DLD1 (cell line): ENCODE data around the gene GALNS.
"Not testable (repeated sequence)": the region's sequence is repeated elsewhere in the genome, so short reads cannot be mapped to it uniquely, and the experiment has no call there.

Source experiments
- in situ Hi-C: cut with HindIII; loops from 2 replicates; pipeline ENCODE4 v1.10.0; 2017; ENCODE audit warnings: low sequenced_read_pairs

Gene GALNS

DNA sequence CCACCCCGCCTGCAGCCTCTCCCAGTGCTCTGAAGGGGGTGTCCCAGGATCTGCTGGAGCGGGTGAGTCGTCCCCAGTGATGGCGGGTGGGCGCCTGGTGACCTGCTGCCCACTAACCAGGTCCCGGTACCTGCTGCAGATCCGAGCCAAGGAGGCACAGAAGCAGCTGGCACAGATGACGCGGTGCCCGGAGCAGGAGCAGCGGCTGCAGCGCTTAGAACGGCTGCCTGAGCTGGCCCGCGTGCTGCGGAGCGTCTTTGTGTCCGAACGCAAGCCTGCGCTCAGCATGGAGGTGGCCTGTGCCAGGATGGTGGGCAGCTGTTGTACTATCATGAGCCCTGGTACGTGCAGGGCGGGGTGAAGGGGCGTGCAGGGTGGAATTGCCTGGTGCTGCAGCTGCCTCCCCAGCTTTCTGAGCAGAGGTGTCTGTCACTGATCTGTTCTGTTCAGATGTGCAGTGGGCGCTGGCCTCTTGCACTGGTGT lies 49.6 kb downstream of the GALNS start:
- in situ Hi-C loops = no loop called here

DNA sequence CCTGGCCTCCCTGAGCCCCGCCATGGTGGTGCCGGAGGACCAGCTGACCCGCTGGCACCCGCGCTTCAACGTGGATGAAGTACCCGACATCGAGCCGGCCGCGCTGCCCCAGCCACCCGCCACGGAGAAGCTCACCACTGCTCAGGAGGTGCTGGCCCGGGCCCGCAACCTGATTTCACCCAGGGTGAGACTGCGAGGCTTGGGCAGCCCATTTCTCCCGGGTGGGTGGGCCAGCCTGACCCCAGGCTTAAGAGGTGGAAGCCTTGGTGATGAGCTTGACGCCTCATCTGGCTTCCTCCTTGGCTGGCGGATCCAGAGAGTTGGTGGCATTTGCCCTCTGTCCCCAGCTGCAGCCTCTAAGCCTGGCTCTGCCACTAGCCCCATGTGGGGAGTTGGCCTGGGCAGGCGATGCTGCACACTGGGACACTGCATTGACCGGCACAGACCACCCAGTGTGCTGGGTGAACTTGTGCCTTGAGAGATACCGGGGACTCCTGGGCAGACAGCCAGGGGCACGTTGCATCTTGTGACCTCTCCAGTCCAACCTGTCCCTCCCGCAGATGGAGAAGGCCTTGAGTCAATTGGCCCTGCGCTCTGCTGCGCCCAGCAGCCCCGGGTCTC lies 50.1 kb downstream of the GALNS start:
- in situ Hi-C loops = no loop called here

DNA sequence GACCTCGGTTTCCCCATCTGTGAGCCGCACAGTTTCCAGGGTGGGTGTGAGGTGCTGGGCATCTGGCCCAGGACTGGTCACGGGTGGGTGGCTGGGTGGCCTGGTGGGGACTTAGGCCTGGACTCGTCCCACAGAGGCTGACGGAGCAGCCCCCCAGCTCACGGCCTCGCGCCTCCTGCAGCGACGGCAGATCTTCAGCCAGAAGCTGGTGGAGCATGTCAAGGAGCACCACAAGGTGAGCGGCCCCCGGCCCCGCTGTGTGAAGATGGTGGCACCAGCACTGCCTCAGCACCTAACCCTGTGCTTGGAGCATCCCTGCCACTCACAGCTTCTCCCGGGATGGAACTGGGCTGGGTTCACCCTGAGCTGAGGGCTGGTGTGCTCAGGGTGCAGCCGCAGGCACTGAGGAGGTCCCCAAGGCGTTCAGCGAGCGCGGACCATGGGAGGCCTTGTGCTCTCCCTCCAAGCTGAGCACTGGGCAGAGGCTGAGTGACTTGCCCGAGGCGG lies 50.8 kb downstream of the GALNS start:
- in situ Hi-C loops = no loop called here

DNA sequence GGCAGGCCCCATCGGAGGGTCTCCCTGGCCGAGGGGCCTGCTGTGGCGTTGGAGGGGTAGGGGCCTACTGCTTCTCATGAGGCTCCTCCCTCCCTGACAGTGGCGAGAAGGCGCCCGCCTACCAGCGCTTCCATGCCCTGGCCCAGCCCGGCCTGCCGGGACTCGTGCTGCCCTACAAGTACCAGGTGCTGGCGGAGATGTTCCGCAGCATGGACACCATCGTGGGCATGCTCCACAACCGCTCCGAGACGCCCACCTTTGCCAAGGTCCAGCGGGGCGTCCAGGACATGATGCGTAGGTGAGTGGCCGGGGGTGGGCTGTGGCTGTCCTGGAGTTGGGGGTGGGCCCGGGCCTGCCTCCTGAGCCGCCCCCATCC lies 51.4 kb downstream of the GALNS start:
- in situ Hi-C loops = no loop called here

DNA sequence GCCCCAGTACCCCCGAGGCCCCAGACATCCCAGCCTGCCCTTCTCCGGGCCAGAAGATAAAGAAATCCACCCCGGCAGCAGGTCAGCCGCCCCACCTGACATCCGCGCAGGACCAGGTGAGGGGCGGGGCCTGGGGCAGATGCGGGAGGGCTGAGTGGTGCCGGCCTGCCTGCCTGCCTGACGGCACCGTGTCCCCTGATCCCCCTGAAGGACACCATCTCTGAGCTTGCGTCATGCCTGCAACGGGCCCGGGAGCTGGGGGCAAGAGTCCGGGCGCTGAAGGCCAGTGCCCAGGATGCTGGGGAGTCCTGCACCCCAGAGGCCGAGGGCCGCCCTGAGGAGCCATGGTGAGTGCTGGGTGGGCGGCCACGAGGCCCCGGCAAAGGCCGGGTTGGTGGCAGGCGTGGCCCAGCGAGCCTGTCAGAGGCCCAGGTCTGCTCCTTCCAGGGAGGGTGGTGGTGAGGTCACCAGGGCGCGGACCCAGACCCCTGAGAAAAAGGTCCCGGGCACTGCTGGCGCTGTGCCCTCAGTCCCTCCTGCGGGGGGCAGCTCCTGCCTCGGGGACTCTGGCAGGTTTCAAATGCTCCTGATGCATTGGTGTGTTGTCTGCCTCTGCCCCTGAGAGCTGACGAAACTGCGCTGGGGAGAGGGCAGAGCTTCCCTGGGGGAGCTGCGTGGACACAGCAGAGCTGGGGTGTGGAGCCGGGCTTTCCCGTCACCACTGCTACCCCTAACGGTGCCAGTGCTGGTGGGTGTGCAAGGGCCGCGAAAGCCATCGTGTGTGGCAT lies 52.0 kb downstream of the GALNS start:
- in situ Hi-C loops = no loop called here

DNA sequence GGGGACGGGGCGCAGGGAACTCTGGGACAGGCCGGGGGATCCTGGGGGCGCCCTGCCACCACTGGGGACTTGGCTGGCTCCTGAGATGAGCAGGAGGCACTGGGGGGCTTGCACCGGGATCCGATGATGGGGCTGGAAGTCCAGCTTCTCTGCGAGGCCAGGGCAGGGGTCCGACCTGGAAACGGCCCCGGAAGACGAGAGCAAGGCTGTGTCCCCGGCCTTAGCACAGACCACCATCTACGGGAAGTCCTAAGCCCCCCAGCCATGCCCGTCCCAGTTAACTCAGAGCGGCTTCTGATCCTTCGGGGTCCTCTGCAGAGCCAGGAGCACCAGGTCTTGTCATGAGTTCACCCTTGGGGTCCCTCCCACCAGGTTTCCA lies 52.6 kb downstream of the GALNS start:
- in situ Hi-C loops = no loop called here

DNA sequence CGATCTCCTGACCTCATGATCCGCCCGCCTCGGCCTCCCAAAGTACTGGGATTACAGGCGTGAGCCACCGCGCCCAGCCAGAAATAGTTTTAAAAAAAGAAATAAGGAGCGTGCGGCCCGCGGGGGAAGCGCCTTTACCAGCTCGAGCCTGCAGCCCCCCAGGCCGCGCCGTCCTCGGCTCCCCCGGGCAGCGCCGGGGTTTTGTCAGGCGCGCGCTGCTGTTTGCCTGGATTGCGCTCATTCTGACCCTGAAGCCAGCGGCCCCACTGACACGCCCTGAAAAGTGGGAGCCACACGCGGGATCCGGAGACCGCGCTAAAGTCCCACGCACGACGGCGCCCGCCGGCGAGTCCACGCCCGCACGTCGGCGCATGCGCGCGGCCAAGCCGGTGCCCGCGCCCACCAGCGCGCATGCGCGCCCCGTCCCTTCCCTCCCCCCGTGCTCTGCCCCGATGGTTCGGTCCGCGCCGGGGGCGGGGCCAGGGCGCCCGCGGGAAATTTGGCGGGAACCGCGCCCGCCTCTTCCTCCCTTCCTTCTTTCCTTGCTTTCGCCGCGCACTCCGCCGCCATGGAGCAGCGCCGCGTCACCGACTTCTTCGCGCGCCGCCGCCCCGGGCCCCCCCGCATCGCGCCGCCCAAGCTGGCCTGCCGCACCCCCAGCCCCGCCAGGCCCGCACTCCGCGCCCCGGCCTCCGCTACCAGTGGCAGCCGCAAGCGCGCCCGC lies 53.3 kb downstream of the GALNS start, which contains the start of gene CDT1:
Gene CDT1, plus strand, starts transcription at position 526 of the 724 bp plus-strand sequence. Its CDS starts 43 bp downstream, at position 569.
- in situ Hi-C loops = no loop called here

DNA sequence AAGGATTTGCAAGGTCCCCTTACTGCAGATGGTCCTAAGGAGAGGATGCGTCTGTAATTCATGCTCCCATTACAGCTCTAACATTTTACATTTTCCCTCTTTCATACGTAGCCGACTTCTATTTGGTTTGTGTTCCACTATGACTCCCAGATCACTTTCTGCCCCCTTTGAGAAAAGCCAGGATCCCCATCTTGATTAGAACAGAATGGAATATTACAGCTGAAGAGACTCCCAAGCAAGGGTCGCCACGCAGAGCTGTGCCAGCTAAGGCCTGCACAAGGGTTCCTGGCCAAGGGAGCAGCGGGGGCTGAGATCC lies 56.5 kb downstream of the GALNS start:
- in situ Hi-C loops = no loop called here

DNA sequence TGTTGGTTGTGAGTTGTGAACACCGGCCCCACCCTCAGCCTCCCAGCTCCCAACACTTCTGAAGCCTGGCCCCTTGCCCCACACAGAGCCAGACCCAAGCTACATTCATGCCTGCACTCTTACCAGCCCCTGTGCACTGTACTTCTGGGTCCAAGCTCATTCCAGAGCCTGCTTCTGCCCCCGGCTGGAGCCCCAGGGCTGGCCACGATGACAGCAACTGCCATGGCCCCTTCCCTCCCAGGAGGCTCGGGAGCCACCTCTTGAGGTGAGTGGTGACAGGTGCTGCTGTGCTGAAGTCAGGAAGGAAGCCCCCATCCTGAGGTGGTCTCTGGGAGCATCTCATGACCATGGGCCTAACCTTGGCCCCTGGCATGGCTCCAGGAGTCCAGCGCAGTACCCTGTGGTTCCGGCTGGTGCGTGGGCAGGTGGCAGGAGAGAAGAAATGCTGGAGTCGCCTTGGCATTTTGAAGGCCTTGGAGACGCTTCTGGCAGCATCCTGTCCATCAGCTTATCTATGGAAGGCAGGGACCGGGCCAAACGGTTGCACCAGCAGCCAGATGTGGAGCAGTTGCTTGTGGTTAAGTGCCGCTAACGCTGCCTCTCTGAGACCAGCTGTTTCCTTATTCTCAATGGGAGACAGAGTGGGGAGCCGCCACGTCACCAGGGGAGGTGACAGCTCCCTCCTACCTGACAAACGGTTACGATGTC lies 57.0 kb downstream of the GALNS start:
- in situ Hi-C loops = no loop called here

DNA sequence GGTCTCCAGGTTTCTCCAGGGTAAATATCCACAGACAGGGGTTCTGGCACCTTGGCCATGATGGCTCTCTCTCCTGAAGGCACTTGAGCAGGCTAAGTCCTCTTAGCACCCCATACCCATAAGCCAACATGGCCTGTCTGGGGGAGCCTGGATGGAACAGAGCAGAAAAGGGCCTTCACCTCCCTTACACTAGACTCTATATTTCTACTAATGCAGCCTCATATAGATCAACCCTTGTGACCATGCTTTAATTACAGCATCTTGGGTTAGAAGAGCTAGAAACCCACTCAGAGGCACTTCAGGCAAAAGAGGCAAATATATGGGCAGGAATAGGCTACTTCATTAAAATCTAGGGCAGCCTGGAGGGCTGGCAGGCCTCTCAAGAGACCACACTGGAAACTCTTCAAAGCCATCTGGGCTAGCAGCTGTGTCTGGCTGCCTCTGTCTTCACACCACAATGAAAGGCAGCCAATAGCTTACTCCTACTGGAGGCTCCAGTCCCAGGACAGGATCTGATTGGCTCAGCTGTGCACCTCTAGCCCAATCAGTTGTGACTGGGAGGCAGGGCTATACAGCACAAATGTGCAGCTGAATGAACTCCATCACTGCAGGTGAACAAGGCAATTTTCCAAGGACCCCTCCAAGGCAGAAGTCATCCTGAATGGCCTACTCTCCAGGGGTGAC lies 57.8 kb downstream of the GALNS start:
- in situ Hi-C loops = no loop called here

DNA sequence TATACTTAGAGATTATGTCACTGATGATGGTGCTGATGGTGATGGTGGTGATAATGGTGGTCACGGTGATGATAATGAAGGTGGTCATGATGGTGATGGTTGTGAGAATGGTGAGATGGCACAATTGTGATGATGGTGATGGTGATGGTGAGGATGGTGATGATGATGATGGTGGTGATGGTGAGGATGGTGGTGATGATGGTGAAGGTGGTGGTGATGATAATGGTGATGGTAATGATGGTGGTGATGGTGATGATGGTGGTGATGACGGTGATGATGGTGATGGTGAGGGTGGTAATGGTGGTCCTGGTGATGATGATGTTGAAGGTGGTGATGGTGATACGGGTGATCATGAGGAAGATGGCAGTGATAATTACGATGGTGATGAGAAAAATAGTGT lies 58.7 kb downstream of the GALNS start:
- in situ Hi-C loops = no loop called here

DNA sequence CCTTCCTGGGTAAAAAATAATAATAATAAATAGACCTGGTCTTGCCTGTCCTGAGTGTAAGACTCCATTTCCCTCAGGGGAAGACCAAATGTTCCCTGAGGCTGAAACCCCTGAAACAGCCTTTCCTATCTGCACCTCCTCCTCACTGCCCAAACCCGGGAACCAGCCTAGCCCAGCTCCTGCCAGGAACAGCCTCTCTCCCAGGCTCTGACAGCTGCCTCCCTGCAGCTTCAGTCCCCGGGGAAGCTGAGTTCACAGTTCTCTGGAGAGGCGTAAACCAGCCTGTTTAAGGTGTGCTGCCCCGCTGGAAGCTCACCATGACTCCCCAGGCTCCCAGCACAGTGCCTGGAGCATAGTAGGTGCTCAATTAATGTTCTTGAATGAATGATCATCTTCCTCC lies 60.5 kb downstream of the GALNS start:
- in situ Hi-C loops = no loop called here

DNA sequence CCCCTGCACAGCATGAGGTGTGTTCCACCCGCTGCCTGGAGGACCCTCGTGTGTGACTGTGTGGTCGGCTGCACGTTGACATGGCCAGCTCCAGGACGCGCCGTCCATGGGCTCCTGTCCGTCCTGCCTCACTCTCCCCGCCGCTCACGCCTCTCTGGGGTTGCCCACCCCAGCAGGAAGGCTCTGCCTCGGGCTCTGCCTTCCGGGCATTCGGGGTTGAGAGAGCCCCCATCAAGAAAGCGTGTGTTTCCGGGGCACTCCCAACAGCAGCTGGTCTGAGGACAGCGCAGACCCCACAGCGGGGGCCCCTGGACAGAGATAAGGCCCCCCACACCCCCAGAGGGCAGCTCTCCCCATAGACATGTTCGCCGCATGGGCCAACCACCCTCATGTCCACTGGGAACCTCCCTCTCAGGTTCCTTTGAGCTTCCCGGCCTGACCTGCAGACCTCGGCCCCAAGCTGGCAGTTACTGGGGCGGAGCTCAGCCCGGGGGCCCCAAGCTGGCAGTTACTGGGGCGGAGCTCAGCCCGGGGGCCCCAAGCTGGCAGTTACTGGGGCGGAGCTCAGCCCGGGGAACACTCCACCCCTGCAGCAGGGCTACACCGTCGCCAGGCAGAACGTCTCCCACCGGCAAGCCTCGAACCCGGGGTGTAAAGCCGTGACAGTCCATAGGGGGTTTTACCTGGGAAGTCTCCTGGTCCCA lies 63.3 kb downstream of the GALNS start:
- in situ Hi-C loops = no loop called here

DNA sequence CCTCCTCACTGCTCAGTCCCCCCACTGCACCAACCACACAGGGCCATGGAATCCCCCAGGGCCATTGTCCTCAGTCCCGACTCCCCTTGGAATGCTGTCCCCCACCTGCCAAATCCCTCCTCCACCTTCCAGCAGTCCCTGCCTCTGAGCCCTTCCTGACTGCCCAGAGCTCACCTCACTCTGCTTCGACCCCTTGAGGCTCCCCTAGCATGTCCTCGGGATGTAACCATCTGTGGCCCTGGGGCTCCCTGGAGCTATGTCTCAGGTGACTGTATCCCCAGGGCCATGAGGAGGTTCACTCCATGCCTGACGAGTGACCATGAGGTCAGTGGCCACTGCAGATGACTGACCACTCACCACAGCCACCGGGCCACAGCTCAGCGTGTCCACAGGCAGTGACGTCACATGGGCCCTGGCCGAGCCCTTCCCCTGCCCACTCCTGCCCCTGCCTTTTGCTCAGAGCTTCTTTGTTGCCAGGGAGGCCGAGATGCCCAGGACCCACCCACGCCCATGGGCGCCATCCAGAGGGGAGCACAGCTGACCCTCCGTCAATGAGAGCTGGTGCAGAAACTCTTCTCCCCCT lies 64.0 kb downstream of the GALNS start:
- in situ Hi-C loops = no loop called here

DNA sequence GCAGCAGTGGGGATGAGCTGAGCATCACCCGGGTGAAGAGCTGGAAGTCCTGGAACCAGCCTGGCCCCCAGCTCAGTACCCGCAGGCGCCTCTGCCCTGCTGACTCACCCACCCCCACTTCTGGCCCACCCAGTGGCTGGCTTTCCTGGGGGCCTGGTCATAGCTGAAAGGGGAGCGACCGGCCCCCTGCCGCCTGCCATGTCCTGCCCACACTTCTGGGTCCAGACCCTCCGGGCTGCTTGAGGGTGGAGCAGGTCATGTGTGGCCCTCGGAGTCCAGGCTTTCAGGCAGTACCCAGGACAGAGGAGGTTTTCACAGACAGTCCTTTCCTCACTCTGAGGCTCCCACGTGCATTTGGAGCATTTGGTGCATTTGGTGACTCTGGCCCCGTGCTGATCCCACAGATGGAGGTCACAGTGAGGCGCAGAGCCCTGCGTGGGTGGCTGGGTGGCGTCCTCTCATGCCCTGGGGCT lies 64.6 kb downstream of the GALNS start:
- in situ Hi-C loops = no loop called here

DNA sequence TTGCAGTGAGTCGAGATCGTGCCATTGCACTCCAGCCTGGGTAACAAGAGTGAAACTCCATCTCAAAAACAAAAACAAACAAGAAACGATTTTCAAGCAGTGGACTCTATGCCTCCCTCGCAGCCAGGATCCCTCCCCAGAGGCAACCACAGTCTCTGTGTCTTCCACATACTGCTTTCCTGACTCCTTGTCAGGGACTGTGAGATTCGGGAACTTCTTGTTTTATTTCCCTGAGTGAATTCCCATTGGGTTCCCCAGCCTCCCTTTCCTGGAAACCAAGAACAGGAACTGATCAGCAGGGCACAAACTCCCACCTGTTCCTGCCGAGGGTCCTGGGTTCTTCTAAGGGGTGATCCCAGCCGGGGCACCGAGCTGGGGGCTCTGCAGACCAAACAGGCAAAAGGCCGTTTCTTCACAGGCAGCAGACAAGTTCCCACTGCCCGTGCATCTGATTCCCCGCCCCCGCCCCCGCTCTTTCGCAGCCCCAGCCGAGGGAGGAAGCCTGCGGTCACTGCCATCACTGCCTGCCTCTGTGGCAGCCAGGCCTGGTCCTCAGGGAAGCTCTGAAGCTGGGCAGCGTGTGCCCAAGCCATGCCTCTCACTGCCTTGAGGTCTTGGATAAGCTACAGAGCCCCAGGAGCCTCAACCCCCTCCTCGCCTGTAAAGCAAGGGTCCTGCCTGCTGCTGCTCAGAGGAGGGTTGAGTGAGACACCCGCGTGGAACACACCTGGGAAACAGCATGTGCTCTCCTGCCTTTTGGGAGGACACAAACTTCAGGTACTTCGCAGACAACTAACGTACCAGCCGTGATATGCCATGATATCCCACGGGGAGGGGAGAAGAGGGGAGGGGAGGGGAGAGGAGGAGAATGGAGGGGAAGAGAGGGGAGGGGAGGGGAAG lies 66.2 kb downstream of the GALNS start:
- in situ Hi-C loops = no loop called here

DNA sequence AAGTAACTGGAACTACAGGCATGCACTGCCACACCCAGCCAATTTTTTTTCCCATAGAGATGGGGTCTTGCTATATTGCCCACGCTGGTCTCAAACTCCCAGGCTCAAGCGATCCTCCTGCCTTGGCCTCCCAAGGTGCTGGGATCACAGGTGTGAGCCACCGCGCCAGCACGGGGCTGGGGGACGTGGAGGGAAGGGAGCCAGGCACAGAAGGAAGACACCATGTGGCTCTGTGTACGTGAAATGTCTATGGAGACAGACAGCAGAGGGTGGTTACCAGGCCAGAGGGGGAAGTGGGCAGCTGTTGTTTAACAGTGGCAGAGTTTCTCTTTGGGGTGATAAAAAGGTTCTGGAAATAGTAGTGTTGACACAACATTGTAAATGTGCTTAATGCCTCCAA lies 67.2 kb downstream of the GALNS start:
- in situ Hi-C loops = no loop called here

DNA sequence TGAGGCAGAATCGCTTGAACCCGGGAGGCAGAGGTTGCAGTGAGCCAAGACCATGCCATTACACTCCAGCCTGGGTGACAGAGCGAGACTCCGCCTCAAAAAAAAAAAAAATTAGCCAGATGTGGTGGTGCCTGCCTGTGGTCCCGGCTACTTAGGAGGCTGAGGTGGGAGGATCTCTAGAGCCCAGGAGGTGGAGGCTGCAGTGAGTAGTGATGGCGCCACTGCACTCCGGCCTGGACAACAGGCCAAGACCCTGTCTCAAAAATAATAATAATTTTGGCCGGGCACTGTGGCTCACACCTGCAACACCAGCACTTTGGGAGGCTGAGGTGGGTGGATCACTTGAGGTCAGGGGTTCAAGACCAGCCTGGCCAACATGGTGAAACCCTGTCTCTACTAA lies 68.0 kb downstream of the GALNS start:
- in situ Hi-C loops = not testable (repeated sequence)
